HG03159 (cell line): ENCODE measurements around the gene MYT1.
"Not testable (repeated sequence)": the region's sequence is repeated elsewhere in the genome, so short reads cannot be mapped to it uniquely, and the experiment has no call there.

Source experiments
- ATAC-seq: cut with Tn5 transposase; IDR thresholded peaks from one replicate; pipeline ENCODE4 v1.9.1; 2021; ENCODE audit warnings: mild to moderate bottlenecking, moderate library complexity; ENCODE audit not compliant: unreplicated experiment

Gene MYT1

GRCh38 chr20:64164123-64164836 is at the start of gene MYT1:
Gene MYT1, plus strand, starts transcription at chr20:64164452. Its CDS starts 34,410 bp downstream, at chr20:64198862.
- ATAC-seq = no peak

DNA sequence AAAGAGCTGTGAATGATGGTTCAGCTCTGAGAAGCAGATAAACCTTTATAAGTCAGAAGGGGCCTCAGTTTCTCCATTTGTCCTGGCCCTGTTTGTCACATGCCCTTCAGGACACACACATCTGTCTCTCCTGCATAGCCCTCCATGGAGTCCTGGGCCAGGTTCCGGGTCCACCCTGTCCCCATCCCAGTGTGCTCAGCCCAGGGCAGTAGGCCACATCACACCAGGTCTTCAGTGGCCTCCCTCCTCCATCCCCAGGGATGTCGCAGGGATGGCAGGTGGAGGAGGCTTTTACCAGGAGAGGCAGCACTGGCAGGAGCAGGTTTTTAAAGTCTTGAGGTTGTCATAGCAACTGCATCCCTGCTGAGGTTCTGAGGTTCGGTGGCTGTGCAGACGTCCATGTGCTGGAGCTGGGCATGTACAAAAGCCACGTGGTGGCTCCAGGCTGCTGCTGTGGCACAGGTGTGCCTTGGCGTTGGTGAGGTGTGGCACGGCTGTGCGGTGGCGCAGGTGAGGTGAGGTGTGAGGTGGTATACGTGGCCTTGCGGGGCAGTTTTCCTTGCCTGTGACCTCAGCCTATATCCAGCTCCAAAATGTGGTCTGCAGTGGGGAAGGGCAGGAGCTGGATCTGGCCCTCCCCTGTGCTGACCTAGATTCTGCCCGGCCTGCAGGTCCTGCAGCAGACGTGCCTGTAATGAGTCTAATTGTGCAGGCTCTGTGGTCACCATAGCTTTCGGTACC is 48.9 kb upstream of the MYT1 start:
- ATAC-seq = no peak

DNA sequence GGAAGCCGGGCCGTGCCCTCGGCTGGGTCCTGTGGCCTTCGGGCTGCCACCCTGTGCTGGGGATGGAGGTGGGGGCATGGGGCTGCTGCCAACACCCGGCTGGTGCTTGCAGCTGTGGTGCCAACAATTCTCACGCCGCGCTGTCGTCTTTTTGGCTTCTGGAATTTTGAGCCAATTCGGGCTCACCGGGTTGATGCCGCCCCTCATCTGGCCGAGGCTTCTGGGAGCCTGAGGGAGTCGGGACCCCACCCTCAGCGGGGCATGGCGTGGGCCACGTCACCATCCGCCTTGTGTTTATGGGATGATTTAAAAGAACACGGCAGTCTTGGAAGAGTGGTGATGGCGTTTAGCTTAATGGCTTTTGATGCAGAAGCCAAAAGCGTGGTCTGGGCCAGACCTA is 48.2 kb upstream of the MYT1 start:
- ATAC-seq = no peak

GRCh38 chr20:64116541-64117431 is 47.5 kb upstream of the MYT1 start:
- ATAC-seq = no peak

- not testable (repeated sequence) for ATAC-seq
These were observed 46.8 kb upstream of the MYT1 start for GRCh38 chr20:64117432-64117777.

GRCh38 chr20:64119301-64119680 is 45.0 kb upstream of the MYT1 start:
- no peak for ATAC-seq

GRCh38 chr20:64119681-64120341 is 44.4 kb upstream of the MYT1 start:
- ATAC-seq = no peak

DNA sequence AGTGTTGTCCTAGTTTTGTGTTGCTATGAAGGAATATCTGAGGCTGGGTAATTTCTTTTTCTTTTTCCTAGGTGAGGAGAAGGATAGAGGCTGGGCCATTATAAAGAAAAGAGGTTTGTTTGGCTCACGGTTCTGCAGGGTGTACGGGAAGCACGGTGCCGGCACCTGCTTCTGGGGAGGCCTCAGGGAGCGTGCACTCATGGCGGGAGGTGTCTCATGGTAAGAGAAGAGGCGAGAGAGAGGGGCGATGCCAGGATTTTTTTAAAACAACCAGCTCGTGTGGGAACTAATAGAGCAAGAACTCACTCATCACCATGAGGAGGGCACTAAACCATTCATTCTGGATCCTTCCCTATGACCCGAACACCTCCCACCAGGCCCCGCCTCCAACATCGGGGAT is 42.7 kb upstream of the MYT1 start:
- no peak for ATAC-seq

DNA sequence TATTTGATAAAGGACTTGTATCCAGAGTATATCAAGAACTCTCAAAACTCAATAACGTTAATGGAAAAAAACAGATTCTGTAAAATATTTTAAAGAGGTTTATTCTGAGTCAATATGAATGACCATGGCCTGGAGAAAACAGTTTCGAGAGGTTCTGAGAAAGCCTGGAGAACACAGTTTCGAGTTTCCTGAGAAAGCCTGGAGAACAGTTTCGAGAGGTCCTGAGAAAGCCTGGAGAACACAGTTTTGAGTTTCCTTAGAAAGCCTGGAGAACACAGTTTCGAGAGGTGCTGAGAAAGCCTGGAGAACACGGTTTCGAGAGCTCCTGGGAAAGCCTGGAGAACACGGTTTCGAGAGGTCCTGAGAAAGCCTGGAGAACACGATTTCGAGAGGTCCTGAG is 41.3 kb upstream of the MYT1 start:
- ATAC-seq = not testable (repeated sequence)

DNA sequence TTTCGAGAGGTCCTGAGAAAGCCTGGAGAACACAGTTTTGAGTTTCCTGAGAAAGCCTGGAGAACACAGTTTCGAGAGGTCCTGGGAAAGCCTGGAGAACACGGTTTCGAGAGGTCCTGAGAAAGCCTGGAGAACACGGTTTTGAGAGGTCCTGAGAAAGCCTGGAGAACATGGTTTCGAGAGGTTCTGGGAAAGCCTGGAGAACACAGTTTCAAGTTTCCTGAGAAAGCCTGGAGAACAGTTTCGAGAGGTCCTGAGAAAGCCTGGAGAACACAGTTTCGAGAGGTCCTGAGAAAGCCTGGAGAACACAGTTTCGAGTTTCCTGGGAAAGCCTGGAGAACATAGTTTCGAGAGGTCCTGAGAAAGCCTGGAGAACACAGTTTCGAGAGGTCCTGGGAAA is 40.7 kb upstream of the MYT1 start:
- ATAC-seq = not testable (repeated sequence)

DNA sequence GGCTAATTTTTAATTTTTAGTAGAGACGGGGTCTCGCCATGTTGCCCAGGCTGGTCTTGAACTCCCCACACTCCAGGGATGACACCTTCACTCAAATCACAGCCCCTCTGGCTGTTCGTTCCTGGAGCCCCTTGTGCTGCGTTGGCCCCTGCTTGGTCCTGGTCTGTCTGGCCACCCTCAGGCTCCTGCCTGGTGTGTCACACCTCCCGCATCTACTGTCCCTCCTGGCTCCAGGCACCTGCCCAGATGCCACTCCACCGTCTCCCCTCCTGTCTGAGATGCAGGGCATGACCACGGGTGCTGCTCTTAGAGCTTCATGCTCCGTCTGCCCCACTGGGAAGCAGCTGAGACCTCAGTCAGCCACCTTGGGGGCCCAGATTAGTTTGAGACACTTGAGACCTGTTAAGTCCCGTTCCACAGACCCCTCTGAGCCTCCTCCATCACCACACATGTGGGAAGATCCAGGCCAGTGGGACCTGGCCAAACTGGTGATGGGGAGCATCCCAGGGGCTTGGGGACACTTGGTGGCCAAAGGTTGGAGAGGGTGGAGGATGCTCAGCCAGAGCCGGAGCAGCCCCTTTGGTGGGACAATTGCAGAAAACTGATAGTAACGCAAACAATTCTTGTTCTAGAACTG is 35.0 kb upstream of the MYT1 start:
- ATAC-seq = no peak

DNA sequence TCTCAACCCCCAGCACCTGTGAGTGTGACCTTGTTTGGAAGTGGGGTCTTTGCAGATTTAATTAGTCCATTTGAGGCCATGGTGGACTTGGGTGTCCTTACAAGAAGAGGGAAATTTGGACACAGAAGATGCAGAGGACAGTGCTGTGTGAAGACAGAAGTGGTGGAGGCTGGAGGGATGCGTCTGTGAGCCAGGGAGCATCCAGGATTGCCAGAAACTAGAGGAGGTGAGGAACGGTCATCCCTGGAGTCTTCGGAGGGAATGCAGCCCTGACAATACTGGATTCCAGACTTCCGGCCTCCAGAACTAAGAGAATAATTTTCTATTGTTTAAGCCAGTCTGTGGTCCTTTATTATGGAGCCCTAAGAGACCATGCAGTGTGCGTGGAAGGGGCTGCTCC is 34.0 kb upstream of the MYT1 start:
- ATAC-seq = no peak

DNA sequence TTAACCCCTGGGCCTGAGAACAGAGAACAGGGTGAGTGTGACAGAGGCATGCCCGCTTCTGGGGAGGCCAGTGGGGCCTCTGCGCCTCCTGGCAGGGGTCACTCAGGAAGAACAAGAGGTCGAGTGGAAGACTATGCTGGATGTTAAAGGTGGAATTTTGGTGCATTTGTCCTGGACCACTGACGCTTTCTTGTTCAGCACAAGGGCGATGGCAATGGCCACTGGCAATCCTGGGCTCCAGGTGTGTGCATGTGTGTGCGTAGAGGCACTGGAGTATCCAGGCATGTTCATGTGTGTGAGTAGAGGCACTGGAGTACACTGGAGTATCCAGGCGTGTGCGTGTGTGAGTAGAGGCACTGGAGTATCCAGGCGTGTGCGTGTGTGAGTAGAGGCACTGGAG is 33.4 kb upstream of the MYT1 start:
- no peak for ATAC-seq

DNA sequence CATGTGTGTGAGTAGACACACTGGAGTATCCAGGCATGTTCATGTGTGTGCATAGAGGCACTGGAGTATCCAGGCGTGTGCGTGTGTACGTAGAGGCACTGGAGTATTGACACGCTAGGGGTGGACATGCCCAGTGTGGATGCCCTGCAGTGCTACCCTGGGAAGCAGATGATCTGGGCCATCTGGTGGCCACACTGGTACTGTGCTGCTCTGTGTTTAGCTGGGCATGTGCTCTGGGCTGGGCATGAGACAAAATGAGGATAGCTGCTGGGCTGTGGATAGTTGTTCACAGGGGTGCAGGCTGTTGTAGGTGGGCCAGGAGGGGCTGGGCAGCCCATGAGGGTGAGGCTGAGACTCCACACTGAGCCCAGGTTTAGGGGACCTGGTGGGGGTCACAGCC is 32.8 kb upstream of the MYT1 start:
- no peak for ATAC-seq

GRCh38 chr20:64133951-64134407 is 30.3 kb upstream of the MYT1 start:
- ATAC-seq = no peak

DNA sequence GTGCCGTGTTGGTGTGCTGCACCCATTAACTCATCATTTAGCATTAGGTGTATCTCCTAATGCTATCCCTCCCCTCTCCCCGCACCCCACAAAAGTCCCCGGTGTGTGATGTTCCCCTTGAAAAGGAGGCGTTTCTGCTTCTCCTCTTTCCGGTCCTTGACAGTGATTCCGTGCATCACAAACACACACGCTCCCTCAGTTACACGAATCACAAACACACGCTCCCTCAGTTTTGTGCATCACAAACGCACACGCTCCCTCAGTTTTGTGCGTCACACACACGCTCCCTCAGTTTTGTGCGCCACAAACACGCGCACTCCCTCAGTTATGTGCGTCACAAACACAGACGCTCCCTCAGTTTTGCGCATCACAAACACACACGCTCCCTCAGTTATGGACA is 29.5 kb upstream of the MYT1 start:
- not testable (repeated sequence) for ATAC-seq

DNA sequence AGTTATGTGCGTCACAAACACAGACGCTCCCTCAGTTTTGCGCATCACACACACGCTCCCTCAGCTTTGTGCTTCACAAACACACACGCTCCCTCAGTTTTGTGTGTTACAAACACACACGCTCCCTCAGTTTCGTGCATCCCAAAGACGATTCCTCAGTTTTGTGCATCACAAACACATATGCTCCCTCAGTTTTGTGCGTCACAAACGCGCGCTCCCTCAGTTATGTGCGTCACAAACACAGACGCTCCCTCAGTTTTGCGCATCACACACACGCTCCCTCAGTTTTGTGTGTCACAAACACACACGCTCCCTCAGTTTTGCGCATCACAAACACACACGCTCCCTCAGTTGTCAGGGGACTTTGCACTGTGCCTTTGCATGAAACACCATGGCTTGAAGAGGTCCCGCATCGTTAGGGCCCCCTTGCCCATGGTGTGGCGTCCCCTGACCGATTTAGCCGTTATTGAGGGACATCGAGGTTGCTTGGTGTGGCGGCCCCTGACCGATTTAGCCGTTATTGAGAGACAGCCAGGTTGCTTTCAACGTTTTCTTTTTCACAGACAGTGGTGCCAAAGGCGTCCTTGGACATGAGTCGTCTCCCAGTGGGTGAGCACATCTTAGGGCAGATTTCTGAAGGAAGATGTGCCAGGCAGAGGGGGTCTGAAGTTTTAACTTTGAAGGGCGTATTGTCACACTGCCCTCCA is 28.1 kb upstream of the MYT1 start:
- ATAC-seq = no peak

GRCh38 chr20:64137598-64138031 is 26.6 kb upstream of the MYT1 start:
- no peak for ATAC-seq

- no peak for ATAC-seq
These were observed 25.9 kb upstream of the MYT1 start for GRCh38 chr20:64138276-64138815.
